GM19372 (cell line): ENCODE data around the gene GABRD.

Experiments
- ATAC-seq: cut with Tn5 transposase; IDR thresholded peaks from one replicate; pipeline ENCODE4 v1.9.1; 2021; ENCODE audit warnings: mild to moderate bottlenecking, low read depth, moderate library complexity; ENCODE audit not compliant: unreplicated experiment

GABRD gene

DNA sequence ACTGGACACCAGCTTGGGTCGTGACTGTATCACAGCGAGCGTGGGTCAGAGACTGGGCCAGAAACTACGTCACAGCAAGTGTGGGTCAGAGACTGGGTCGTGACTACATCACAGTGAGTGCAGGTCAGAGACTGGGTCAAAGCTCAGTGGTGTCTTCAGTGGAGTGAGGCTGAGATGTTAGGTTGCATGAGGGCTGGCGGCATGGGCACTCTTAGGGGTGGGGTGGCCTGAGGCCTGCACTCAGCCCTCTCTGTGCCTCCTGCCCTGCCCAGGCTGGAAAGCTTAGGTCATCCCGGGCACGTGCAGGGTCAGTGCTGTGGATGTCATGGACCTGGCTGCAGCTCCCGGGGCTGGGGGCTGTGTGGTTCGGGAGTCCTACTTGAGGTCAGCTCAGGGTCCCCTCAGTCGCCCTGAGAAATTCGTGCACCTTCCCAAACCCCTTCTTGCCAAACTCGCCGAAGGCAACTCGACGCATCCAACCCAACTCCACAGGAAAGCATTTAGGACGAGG, 34.5 kb upstream of the GABRD start:
- no peak for ATAC-seq

DNA sequence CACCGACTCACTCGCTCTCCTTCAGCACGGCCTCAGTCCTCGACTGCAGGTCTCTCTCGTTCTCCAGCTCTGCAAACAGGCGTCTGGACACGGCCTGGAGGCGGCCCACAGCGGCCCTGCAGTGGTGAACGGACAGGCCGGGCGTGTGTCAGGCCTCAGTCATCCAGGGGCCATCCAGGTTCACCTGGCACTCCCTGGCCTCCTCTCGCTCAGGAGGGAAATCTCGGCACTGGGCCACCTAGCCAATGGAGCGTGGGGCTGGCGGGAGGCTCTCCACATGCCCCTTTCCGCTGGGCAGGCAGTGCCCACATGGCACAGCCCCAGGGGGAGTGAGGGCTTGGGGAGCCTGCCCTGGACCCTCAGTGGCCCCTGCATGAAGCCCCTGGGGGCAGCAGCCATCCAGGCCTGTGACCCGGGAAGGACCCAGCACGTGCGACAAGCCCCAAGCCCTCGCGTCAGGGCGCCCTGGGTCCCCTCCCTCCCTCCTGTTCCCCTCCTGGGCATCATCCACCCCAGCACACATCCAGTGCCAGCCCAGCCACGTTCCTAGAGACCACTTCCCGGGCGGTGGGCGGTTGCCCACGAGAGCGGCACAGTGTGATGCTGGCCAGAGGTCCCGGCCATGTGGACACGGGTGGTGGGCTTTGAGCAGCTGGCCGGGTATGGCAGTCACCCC, 33.6 kb upstream of the GABRD start:
- ATAC-seq, result no peak

DNA sequence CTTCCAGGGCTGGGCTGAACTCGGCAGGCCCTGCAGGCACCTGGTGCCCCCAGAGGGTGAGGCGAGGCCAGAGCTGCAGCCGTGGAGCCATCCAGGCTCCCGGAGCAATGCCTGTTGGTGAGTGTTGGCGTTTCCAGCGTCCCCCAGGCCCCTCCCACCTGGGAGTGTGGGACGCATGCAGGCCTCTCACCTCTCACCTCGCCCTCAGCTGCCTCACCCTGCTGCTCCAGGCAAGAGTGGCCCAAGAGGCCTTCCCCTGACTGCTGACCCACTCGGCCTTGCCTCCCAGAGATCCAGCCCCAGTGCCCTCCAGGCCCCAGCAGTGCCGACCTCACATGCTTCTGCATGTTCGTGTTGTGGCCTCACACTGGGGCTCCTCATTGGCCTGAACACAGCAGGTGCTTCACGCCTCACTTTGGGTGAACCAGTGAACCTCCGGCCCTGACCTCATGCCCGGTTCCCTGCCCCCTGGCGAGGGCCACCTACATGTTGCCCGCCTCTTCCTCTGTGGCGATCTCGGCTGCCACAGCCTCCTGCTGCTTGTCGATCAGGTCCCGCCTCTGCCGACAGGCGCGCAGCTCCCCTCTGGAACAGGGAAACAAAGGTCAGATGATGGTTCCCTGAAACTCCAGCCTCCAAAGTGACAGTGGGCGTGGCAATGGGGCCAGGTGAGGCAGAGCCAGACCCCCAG, 32.5 kb upstream of the GABRD start:
- no peak for ATAC-seq

DNA sequence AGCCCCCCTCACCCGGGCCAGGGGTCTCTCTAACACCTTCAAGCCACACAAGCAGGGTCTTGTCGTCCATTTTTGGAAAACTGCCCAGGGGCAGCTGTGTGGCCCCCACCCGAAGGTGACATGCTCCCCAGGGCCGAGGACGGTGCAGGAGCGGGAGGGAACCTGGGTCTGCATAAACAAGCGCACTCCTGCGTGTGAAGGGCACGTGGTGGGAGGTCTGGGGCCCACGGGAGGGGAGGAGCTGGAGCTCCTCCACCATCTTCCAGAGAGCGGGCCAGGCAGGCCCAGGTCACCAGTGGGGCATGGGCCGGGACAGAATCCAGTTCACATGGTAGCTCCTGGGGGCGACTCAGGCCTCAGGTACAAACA, 32.0 kb upstream of the GABRD start:
- ATAC-seq, result no peak

DNA sequence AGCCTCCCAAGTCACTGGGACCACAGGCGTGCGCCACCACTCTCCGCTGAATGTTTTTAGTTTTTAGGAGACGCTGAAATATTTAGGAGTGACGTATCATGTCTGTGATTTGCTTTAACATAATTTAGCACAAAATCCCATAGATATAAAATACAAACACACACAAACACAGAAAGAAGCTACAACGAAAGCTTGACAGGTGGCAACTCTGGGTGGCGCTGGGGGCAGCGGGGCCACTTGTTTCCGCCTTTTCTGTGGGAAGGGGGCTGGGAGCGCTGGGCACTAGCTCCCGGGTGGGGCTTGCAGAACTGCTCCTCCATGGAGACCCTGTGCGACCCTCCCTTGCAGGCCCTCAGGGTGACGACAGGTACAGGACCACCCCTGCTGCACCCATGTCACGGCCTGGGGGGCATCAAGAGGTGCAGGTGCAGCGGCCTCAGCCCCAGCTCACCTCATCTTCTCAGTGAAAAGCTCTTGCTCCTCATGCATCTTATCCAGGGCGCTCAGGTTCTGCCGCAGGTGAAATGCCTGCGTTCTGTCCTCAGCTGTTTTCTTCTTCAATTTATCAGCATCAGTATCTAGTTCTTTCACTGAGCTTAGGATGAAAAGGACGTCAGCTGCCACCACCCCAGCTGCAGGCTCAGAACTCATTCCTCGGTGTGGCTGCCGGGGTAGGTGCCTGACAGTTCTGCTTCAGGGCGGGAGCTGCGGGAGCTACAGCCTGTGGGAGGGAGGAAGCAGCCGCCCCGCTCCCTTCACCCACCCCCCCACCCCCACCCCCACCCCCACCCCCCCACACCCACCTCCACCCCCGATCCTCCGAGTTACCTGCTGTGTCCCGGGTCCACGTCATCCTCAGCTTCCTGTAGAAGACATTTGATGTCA, 30.8 kb upstream of the GABRD start:
- no peak for ATAC-seq

DNA sequence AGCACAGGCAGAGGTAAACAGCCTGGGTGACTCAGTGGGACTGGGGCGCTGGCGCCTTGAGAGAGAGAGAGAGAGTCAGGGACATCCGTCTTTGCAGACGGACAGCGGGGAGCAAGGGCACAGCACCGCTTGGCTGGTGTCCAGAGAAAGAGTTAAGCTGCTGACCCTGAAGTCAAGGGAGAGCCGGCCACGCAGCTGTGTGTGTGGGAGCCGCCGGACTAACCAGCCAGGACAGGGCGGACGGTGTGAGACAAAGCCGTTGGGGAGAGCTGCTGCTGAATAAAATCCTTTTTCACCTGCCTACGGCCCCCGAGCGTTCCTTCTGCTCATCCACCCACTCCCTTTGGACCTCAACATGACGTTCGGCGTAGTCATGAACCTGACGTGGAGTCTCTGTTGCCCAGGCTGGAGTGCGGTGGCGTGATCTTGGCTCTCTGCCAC, 30.0 kb upstream of the GABRD start:
- ATAC-seq, result no peak

DNA sequence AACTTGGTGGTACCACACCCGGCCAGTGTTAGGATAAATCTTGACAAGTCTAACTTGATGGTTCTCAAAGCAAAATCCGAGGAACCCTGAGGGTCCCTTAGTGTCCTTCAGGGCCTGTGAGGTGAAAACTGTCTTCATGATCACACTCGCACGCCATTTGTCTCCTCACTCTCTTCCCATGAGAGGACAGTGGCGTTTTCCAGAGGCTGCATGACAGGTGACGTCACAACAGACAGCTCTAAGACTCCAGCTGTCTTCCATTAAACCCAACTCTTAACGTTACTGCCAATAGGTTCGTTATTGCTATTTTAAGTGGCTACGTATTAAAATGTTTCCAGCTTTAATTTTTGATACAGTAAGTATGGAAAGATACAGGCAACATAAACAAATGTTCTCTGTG, 29.4 kb upstream of the GABRD start:
- no peak for ATAC-seq

DNA sequence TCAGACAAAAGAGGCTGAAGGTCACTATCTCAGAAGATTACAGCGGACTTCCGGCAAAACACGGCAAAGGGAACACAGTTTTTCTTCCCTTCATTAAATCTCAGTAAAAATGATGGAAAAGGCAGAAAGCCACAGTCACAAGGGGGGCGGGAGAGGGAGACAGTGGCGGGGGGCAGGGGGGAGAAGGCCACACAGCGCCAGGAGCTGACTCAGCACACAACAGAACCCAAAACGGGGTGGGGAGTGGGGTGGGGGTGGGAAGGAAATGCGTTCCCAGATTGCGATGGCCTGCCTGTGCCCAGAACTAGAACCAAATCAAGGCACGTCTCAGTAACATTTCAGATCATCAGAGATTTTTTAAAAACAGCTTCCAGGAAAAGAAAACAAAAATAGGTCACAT, 28.9 kb upstream of the GABRD start:
- no peak for ATAC-seq

DNA sequence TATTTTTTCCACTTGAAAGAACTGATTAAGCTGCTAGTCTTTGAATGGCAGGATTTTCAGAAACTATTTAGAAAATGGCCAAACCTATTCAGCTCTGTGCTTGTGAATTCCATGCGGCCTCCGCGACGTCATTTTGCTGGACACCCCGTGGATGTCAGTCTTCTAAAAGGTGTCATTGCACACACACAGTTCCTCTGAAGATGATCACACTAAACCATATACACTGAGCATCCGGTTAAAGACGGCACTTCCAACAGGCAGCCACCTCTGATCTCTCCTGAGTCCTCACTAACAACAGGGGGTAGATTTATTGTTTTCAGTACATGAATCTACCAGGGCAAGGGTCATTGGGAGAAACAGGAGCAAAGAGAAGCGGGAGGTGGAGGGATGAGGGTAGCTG, 24.6 kb upstream of the GABRD start:
- ATAC-seq, result no peak

DNA sequence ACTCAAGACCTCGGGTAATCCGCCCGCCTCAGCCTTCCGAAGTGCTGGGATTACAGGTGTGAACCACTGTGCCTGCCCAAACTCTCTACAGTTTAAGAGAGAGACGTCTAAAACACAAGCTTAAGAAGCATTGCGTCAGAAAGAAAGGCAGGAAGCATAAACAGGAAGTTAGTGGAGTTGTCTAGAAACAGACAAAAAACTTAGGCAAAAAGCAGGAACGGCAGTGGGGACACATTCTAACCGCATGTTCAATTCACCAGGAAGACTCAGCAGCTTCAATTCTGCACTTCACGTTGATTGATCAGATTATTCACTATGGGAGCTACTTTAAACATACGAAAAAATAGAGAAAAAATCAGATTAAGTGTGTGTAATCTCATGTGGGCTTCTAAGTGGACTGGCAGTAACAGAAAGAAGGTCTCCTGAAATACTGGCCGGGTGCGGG, 22.9 kb upstream of the GABRD start:
- ATAC-seq, result no peak

DNA sequence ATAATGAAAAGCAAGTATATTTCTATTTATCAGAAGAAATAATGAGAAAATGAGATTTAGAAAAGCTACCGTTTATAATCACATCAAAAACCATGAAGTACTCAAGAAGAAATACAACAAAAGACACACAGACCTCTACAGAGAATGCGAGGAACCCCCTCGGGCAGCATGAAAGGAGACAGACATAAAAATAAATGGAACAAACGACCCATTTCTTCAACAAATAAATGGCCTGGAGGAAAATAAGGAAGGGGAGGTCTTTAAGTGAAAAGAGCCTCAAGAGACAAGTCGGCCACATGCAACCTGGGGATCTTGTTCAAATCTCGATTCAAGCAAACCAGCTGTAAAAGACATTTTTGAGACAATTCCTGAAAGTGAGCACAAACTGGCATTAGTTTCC, 21.6 kb upstream of the GABRD start:
- ATAC-seq, result no peak

DNA sequence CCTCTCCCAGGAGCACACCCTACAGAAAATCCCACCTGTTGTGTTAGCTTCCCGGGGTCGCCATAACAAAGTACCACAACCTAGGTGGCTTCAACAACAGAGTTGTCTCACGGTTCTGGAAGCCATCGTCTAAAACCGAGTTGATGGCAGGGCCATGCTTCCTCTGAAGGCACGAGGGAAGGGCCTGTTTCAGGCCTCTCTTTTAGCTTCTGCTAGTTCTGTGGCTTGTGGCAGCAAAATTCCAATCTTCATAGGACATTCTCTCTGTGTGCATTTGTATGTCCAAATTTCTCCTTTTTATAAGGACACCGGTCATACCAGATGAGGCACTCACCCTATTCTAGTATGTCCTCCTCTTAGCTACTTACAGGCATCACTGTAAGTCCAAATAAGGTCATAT, 18.7 kb upstream of the GABRD start:
- no peak for ATAC-seq

DNA sequence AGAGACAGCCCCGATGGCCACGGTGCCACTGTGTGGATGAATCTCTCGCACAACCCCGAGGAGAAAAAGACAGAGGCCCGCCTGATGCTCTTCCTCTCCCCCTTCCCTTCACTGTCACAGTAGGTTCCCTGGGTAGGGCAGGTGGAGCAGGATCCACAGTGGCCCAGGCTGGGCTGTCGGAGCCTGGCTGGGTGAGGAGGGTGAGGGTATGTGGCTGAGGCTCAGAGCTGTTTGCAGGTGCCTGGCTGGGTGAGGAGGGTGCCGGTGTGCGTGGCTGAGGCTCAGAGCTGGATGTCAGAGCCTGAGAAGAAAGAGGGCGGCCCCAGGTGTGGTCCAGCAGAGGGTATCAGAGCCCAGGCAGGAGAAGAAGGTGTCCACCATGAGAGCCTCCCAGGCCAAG, 18.3 kb upstream of the GABRD start:
- ATAC-seq, result no peak

DNA sequence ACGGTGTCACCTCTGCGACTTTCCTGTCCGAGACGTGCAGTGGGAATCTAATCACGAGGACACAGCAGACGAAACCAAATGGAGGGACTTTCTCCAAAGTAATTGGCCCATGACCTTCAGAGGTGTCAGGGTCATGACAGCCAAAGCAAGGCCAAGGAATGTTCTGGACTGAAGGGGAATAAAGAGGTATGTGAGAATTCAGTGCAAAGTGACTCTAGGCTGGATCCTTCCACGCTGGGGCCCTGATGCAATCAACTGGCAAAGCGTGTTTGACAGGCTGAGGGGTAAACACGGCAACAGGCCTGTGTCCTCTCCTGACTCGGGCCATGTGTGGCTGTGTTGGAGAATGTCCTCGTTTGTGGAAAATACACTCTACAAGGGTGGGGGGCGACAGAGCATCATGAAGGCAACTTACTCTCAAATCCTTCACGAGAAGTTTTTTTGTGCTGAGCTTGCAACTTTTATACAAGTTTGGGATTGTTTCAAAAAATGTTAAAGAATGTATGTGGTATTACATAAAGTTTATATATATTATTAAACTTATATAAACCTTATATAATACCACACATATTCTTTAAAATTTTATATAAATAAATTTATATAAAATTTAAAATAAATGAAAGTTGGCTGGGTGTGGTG, 17.3 kb upstream of the GABRD start:
- ATAC-seq, result no peak

DNA sequence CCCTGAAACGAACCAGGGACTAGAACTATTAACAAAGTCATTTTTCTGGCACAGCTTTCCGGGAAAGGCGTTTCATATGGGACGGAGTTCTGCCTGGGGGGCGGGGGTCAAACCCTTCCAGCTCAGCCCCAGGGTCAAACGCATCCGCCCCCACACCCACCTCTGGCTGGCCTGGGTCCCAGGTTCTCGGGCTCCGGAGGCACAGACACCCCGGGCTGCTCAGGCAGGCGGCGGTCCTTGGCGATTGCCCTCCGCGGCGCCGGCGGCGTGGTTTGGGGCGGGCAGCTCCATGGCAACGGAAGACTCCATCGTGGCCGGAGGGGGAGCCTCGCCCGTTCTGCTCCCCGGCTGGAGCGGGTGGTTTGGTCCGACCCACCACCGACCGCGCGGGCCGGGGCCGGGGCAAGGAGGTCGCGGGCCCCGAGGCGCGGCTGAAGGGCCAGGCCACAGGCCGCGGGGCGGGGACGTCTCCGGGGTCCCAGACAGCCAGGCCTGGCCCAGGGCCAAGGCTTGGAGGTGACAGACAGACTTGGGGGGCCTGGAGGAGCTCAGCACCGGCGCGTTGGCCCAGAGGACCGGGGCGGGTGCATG, 15.5 kb upstream of the GABRD start, which contains the start of gene CFAP74:
TSS of gene CFAP74 (minus strand) at position 246 of the 591 bp plus-strand sequence. CDS start 12,830 bp downstream, outside the sequence.
- no peak for ATAC-seq

DNA sequence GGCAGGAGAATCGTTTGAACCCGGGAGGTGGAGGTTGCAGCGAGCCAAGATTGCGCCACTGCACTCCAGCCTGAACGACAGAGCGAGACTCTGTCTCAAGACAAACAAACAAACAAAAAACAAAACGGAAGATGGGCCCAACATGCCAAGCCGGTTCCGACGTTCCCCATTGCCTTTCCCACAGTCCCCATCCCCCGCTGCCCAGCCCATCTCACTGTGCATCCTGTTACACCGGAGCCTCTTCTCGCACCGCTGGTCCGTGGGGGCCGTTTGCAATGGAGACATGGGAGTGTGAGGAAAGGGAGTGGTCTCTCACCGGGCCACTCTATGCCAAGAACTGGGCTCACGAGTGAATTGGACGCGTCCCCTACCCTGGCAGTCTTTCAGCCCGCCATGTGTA, 14.3 kb upstream of the GABRD start:
- no peak for ATAC-seq

DNA sequence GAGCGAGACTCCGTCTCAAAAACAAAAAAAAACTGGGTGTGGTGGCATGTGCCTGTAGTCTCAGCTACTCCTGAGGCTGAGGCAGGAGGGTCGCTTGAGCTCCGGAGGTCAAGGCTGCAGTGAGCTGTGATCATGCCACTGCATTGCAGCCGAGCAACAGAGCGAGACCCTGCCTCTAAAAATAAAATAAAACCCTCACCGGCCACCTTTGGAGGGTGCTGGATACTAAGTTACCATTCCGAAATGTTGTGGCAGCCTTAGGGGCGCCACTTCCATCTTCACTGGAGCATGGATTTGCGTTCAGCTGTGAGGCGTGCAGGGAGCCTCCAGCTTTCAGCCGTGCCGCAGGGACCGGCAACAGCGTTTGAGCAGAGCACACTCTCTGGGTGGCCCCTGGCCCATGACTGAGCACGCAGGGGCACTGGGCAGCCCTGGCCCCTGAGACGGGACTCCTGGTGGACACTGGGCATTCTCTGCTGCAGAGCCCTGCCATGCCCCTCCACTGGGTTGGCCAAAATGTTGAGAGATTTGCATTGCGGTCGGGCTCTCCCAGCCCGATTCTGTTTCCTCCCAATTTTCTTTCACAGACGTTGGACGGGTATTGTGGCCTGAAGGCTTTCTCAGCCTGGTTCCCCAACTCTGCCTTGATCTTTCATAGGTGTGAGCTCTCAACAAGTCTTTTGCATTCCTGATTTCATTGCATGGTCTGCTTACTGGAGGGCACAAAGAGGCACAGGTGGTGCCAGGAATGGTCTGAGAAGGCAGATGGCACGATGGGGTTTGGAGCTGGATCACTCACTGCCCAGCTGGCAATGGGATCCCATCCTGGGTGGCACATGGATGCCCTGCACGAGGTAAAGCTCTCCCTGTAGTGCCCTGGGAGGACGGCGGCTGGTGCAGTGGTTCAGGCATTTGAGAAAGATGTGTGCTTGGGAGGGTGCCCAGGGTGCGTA, 9.8 kb upstream of the GABRD start:
- ATAC-seq, result no peak

DNA sequence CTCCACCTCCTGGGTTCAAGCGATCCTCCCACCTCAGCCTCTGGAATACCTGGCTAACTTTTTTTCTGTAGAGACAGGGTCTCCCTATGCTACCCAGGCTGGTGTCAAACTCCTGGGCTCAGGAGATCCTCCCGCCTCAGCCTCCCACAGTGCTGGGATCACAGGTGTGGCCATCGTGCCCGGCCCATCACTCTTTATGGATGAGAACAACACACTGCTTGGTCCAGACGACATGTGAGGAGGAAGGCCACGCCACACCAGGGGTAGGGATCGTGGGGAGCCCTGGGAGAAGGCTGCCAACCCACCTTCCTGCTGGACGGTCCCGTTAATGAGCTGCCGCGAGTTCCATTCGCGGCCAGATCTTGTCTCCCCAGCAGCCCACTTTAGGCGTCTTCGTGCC, 5.0 kb upstream of the GABRD start:
- ATAC-seq, result no peak
